Activated B cell treated with CpG ODN at 0.5 μM for 24 hours (primary cell): ENCODE results near the gene POLD4. TPM values are rescaled to one million over a fixed set of nuclear protein-coding genes. Genes with fewer than 3 reads are reported as not detected.
A peak's percentile ranks its signal among the peaks of the same experiment; 100 is the strongest.

ENCODE experiments used
- ATAC-seq: fragments of 200-7000 bp; cut with Tn5 transposase; one replicate; pipeline ENCODE4 v1.10.0; 2021; ENCODE audit warnings: low read depth, mild to moderate bottlenecking, moderate library complexity
- CTCF ChIA-PET: fragments of 350-600 bp; sonication (Branson Sonifier 250); formaldehyde crosslinking; loops from one replicate; lab custom pipeline; 2021; ENCODE audit warnings: antibody characterized with exemption; lab: Charles Lee
- POLR2A ChIA-PET: fragments of 350-600 bp; sonication (Branson Sonifier 250); formaldehyde crosslinking; loops from one replicate; lab custom pipeline; 2021; ENCODE audit warnings: antibody characterized with exemption; lab: Charles Lee
- DNase-seq: peaks from one replicate; pipeline ENCODE4 v3.0.0; 2022
- H3K27ac Mint-ChIP-seq: one replicate; pipeline ENCODE4 v1.8.0; 2020; ENCODE audit warnings: mixed read lengths
- H3K27me3 Mint-ChIP-seq: one replicate; pipeline ENCODE4 v1.8.0; 2021; ENCODE audit warnings: mixed read lengths
- H3K36me3 Mint-ChIP-seq: one replicate; pipeline ENCODE4 v1.8.0; 2021; ENCODE audit warnings: low read depth, mixed read lengths
- H3K4me1 Mint-ChIP-seq: one replicate; pipeline ENCODE4 v1.8.0; 2021; ENCODE audit warnings: mixed read lengths
- H3K4me3 Mint-ChIP-seq: one replicate; pipeline ENCODE4 v1.8.0; 2020; ENCODE audit warnings: mild to moderate bottlenecking, mixed read lengths
- H3K9me3 Mint-ChIP-seq: one replicate; pipeline ENCODE4 v1.8.0; 2020; ENCODE audit warnings: mixed read lengths
- CTCF ChIP-seq: fragments of 200-600 bp; IDR thresholded peaks from one replicate; pipeline ENCODE4 v1.8.0; 2022; ENCODE audit warnings: antibody characterized with exemption, mild to moderate bottlenecking
- intact Hi-C: fragments of 100-400 bp; cut with micrococcal nuclease; formaldehyde crosslinking; loops from one replicate; pipeline ENCODE4 v1.15.1; 2024
- total RNA-seq: library from RNA; stranded (reverse); gene quantifications from 2 replicates; pipeline ENCODE4 v1.2.3, GENCODE V29; 2022

Gene POLD4
- total RNA-seq, 1 donor from 2014 or later, result 166 TPM

GRCh38 chr11:67396587-67397389 is 43.4 kb upstream of the POLD4 start:
- CTCF ChIA-PET, result interaction anchor here (1.7 kb wide), 1 partner anchor 15 kb away, joined by 4 read pairs; no protein-coding TSS in a partner anchor
- H3K4me1 Mint-ChIP-seq, result peaks cover 52% of the 10 kb centered on the region

DNA sequence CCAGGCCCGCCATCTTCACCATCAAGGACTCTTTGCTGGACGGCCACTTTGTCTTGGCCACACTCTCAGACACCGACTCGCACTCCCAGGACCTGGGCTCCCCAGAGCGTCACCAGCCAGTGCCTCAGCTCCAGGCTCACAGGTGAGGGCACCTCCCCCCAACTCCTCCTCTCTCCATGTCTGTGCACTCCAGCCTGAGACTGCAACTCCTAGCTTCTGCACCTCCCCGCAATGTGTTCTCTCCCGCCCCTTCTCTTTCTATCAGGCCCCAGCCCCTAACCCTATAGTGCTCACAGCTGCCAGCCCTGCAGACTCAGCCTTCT is 42.9 kb upstream of the POLD4 start:
- no peak for DNase-seq
- intact Hi-C loops, result no loop called here
- Mint-ChIP-seq H3K9me3 (no peaks in the 10 kb centered on the region), H3K4me3 (no peak overlapping the region), H3K36me3 (peaks cover 48% of the 10 kb centered on the region), H3K4me1 (peaks cover 57% of the 10 kb centered on the region), H3K27me3 (no peaks in the 10 kb centered on the region), H3K27ac (no peak overlapping the region)
- ChIA-PET POLR2A (interaction anchor here (0.6 to 17.5 kb wide), 6 partner anchors 22 to 109 kb away, joined by 3 to 693 read pairs (median 4); partner anchors contain the start of genes PITPNM1, POLD4, PTPRCAP and RPS6KB2), CTCF (interaction anchor here (1.7 kb wide), 1 partner anchor 14 kb away, joined by 4 read pairs; no protein-coding TSS in a partner anchor)
- TF ChIP-seq CTCF, result no peak
- ATAC-seq, result no peak

More at GRCh38 chr11:67396587-67397389, 43.4 kb upstream of the POLD4 start:
- Mint-ChIP-seq H3K4me3 (no peak overlapping the region), H3K36me3 (peaks cover 48% of the 10 kb centered on the region), H3K27me3 (no peaks in the 10 kb centered on the region), H3K9me3 (no peaks in the 10 kb centered on the region), H3K27ac (peak overlapping the region; percentile 77)
- ATAC-seq (no peak), DNase-seq (no peak)
- POLR2A ChIA-PET, result interaction anchor here (0.6 to 17.5 kb wide), 8 partner anchors 15 to 109 kb away, joined by 3 to 693 read pairs (median 5); partner anchors contain the start of genes PITPNM1, POLD4, PTPRCAP and RPS6KB2
- intact Hi-C loops, result no loop called here
- TF ChIP-seq CTCF, result no peak

DNA sequence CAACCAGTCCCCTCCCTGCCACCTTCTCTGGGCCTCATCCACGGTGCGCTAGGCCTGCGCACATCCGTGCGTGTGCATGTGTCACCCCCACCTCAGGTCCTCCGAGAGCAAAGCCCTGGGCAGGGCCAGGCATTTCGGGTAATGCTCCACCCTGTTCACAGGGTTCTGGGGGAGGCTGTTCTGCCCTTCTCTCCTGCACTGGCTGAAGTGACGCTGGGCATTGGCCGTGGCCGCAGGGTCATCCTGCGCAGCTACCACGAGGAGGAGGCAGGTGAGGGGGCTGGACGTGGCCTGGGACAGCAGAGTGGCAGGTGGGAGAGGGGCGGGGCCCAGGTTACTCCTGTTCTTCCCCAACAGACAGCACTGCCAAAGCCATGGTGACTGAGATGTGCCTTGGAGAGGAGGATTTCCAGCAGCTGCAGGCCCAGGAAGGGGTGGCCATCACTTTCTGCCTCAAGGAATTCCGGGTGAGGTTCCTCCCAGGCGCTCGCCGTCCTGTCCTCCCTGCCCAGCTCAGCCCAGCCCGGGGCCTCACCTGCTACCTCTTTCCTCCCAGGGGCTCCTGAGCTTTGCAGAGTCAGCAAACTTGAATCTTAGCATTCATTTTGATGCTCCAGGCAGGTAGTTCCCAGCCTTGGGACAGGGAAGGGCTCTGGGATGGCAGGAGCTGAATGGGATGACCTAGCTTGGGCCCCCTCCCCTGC is 42.4 kb upstream of the POLD4 start:
- Mint-ChIP-seq H3K4me1 (peaks cover 57% of the 10 kb centered on the region), H3K27ac (no peak overlapping the region), H3K9me3 (no peaks in the 10 kb centered on the region), H3K36me3 (peaks cover 45% of the 10 kb centered on the region), H3K4me3 (no peak overlapping the region), H3K27me3 (no peaks in the 10 kb centered on the region)
- no peak for DNase-seq
- intact Hi-C loops, result no loop called here
- no peak for TF ChIP-seq CTCF
- ATAC-seq, result no peak
- ChIA-PET POLR2A (interaction anchor here (0.6 to 17.5 kb wide), 7 partner anchors 22 to 110 kb away, joined by 3 to 693 read pairs (median 5); partner anchors contain the start of genes PITPNM1, POLD4, PTPRCAP and RPS6KB2), CTCF (interaction anchor here (1.7 kb wide), 1 partner anchor 13 kb away, joined by 4 read pairs; no protein-coding TSS in a partner anchor)

- CTCF ChIA-PET, result no interaction called here
- POLR2A ChIA-PET, result interaction anchor here (1.3 to 17.5 kb wide), 4 partner anchors 13 to 40 kb away, joined by 5 to 693 read pairs (median 12); partner anchors contain the start of genes POLD4, PTPRCAP and RPS6KB2
- no peak for DNase-seq
- H3K9me3 Mint-ChIP-seq, result no peaks in the 10 kb centered on the region
- intact Hi-C loops, result no loop called here
- H3K27me3 Mint-ChIP-seq, result no peaks in the 10 kb centered on the region
- no peak overlapping the region for H3K27ac Mint-ChIP-seq
- peaks cover 32% of the 10 kb centered on the region for H3K36me3 Mint-ChIP-seq
- no peak for ATAC-seq
- TF ChIP-seq CTCF, result no peak
- peaks cover 54% of the 10 kb centered on the region for H3K4me1 Mint-ChIP-seq
- H3K4me3 Mint-ChIP-seq, result peak overlapping the region; percentile 44
Observed at GRCh38 chr11:67393990-67394389, 40.6 kb upstream of the POLD4 start.
